Measurements from ENCODE around the gene MVB12B. TPM values are rescaled to one million over a fixed set of nuclear protein-coding genes. Genes with fewer than 3 reads are reported as not detected.

MVB12B gene
- total and polyA plus RNA-seq, 2 donors from 2014 or later, result 4.5 to 12.3 TPM

DNA sequence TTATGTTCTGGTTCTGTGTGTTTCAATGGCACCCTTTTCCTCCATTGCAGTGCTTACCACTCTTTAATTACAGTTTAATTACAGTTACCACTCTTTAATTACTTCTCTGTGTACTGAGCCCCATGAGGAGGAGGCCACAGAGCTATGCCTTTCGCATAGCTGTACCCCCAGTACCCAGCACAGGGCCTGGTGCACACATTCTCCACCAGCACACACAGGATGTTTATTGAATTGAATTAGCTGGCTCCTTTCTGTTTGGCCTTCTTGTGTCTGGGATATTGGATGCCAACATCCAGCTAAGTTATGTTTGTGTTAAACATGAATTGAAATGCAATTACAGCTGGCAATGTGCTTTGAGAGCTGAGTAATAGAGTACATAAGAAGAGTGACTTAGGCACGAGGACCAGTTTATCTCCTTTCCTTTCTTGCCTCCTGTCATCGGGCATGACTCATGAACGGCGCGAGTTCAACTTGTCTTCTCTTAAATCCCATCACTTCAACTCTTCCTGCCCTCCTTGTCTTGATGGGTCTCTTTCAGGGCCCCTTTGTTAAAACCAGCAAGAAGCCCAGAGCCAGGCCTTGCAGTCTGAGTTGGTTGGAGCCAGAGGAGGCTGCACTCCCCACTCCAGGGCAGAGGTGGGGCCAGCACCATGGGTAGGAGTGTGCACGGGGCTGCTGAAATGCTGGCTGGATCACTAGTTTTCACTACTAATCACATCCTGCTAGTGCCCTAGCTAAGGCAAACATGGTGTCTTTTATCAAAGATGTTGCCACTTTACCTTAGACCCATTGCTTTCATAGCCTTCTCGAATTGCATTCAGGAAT lies 37.4 kb downstream of the MVB12B start:
- H3K4me1 ChIP-seq (ENCODE audit: control insufficient read depth in 2 of 3, insufficient read depth in 2 of 3, low read depth in 1 of 3, low read length in 3 of 3), result no peaks in the 10 kb centered on the region
- H3K27me3 ChIP-seq (ENCODE audit: control insufficient read depth, insufficient read depth, low read length), result no peaks in the 10 kb centered on the region
- H3K4me3 ChIP-seq (ENCODE audit: low read length in 3 of 3), result no peak overlapping the region
- intact Hi-C loops (cut with DNase I), result no loop called here
- H3K9ac ChIP-seq (ENCODE audit: low read length in 3 of 3), result no peak overlapping the region
- peaks cover 0 to 2% (median 0%) of the 10 kb centered on the region in 3 donors for H3K36me3 ChIP-seq (ENCODE audit: control insufficient read depth in 2 of 3, insufficient read depth in 3 of 3, low read length in 3 of 3)
- peaks cover 0 to 8% (median 0%) of the 10 kb centered on the region in 3 donors for H3K9me3 ChIP-seq (ENCODE audit: control insufficient read depth in 2 of 3, insufficient read depth in 1 of 3, low read length in 3 of 3)
- TF ChIP-seq, protein P1, sequence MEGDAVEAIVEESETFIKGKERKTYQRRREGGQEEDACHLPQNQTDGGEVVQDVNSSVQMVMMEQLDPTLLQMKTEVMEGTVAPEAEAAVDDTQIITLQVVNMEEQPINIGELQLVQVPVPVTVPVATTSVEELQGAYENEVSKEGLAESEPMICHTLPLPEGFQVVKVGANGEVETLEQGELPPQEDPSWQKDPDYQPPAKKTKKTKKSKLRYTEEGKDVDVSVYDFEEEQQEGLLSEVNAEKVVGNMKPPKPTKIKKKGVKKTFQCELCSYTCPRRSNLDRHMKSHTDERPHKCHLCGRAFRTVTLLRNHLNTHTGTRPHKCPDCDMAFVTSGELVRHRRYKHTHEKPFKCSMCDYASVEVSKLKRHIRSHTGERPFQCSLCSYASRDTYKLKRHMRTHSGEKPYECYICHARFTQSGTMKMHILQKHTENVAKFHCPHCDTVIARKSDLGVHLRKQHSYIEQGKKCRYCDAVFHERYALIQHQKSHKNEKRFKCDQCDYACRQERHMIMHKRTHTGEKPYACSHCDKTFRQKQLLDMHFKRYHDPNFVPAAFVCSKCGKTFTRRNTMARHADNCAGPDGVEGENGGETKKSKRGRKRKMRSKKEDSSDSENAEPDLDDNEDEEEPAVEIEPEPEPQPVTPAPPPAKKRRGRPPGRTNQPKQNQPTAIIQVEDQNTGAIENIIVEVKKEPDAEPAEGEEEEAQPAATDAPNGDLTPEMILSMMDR (IDR thresholded peaks at IDR 0.05; ENCODE audit: borderline replicate concordance, extremely low read depth, insufficient read depth), result no peak
- DNase-seq (no peak), FAIRE-seq (no peak)
- no peak overlapping the region for H3K27ac ChIP-seq (ENCODE audit: low read depth in 2 of 2, low read length in 2 of 2)

- Histone ChIP-seq H3K27ac (ENCODE audit: low read depth in 2 of 2, low read length in 2 of 2) (no peak overlapping the region), H3K4me3 (ENCODE audit: low read length in 3 of 3) (no peak overlapping the region), H3K9ac (ENCODE audit: low read length in 3 of 3) (no peak overlapping the region), H3K36me3 (ENCODE audit: control insufficient read depth in 2 of 3, insufficient read depth in 3 of 3, low read length in 3 of 3) (peaks cover 0 to 2% (median 0%) of the 10 kb centered on the region in 3 donors), H3K4me1 (ENCODE audit: control insufficient read depth in 2 of 3, insufficient read depth in 2 of 3, low read depth in 1 of 3, low read length in 3 of 3) (no peaks in the 10 kb centered on the region), H3K9me3 (ENCODE audit: control insufficient read depth in 2 of 3, insufficient read depth in 1 of 3, low read length in 3 of 3) (peaks cover 0 to 8% (median 0%) of the 10 kb centered on the region in 3 donors), H3K27me3 (ENCODE audit: control insufficient read depth, insufficient read depth, low read length) (no peaks in the 10 kb centered on the region)
- FAIRE-seq (no peak), DNase-seq (no peak)
- TF ChIP-seq, protein P1 (IDR thresholded peaks at IDR 0.05; ENCODE audit: borderline replicate concordance, extremely low read depth, insufficient read depth), result no peak
- intact Hi-C loops (cut with DNase I), result no loop called here
Observed at GRCh38 chr9:126365780-126366179, 39.2 kb downstream of the MVB12B start.

DNA sequence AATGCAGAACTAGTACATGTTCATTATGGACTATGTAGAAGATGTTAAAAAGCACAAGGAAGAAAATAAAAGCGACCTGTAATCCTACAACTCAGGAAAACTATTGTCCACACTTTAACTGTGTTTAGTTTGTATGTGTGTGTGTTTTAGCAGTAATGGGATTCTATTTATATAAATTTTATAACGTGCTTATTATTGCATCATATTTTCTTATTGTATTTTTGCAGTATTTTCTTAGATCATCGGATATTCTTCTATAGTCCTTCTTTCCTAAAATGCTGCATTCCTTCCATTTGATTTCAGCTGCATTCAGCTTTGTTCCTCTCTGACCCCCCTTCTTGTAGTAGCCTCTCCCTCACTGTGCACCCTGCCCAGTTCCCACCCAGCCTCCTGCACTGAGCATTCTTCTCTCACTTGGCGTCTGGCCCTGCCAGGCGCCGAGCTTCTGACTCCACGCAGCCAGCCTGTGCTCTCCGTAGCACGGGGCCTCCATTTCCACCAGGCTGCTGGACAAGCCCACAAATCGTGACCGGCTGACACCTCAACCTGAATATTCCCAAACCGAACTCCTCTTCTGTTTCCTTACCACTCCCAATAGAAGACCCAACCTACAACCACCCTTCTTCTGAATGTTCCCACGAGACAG lies 39.9 kb downstream of the MVB12B start:
- FAIRE-seq (no peak), DNase-seq (no peak)
- Histone ChIP-seq H3K9me3 (ENCODE audit: control insufficient read depth in 2 of 3, insufficient read depth in 1 of 3, low read length in 3 of 3) (peaks cover 0 to 6% (median 0%) of the 10 kb centered on the region in 3 donors), H3K27me3 (ENCODE audit: control insufficient read depth, insufficient read depth, low read length) (no peaks in the 10 kb centered on the region), H3K27ac (ENCODE audit: low read depth in 2 of 2, low read length in 2 of 2) (no peak overlapping the region), H3K4me1 (ENCODE audit: control insufficient read depth in 2 of 3, insufficient read depth in 2 of 3, low read depth in 1 of 3, low read length in 3 of 3) (peaks cover 0 to 6% (median 0%) of the 10 kb centered on the region in 3 donors), H3K9ac (ENCODE audit: low read length in 3 of 3) (no peak overlapping the region), H3K4me3 (ENCODE audit: low read length in 3 of 3) (no peak overlapping the region), H3K36me3 (ENCODE audit: control insufficient read depth in 2 of 3, insufficient read depth in 3 of 3, low read length in 3 of 3) (peaks cover 0 to 2% (median 0%) of the 10 kb centered on the region in 3 donors)
- TF ChIP-seq, protein P1 (IDR thresholded peaks at IDR 0.05; ENCODE audit: borderline replicate concordance, extremely low read depth, insufficient read depth), result no peak
- intact Hi-C loops (cut with DNase I), result no loop called here

Measured in kidney (tissue), 14 donors.